Motor neuron (in vitro differentiated cells): ENCODE data around the gene CERS4. TPM values are rescaled to one million over a fixed set of nuclear protein-coding genes. Genes with fewer than 3 reads are reported as not detected.

ENCODE experiments used
- ATAC-seq, 8 experiments: fragments of 200-7000 bp; cut with Tn5 transposase; replicated peaks in 6 of 8; 2 replicates each; pipeline ENCODE4 v1.8.0; 2021; ENCODE audit warnings: mild to moderate bottlenecking in 8 of 8, moderate library complexity in 8 of 8
- H3K27ac ChIP-seq, 2 donors: fragments of 250-450 bp; sonication (Bioruptor Pico); 2 replicates each; pipeline ENCODE4 v1.9.0; 2021; ENCODE audit warnings: antibody characterized with exemption in 2 of 2, mild to moderate bottlenecking in 2 of 2, moderate library complexity in 1 of 2
- H3K4me1 ChIP-seq, 2 donors: fragments of 250-450 bp; sonication (Bioruptor Pico); replicated peaks in 1 of 2; 2 replicates each; pipeline ENCODE4 v1.6.1; 2021; ENCODE audit warnings: antibody characterized with exemption in 2 of 2, mild to moderate bottlenecking in 2 of 2, moderate library complexity in 1 of 2
- H3K4me3 ChIP-seq, 5 donors: fragments of 250-450 bp; sonication (Bioruptor Pico); 2 replicates each; pipeline ENCODE4 v1.9.0; 2021; ENCODE audit warnings: antibody characterized with exemption in 5 of 5, mild to moderate bottlenecking in 5 of 5, moderate library complexity in 4 of 5
- WGBS, 10 experiments: fragments of 450-650 bp; shearing (Covaris generic); methylation state at CpG; one replicate each; pipeline ENCODE4 v1.0.0; 2022; 5-methylcytosine and 5-hydroxymethylcytosine counted together
- in situ Hi-C, 9 experiments: fragments of 400-800 bp; cut with MboI; loops; one replicate each; pipeline ENCODE4 v1.15.0; 2021; ENCODE audit warnings: low sequenced_read_pairs in 9 of 9, low pct_unique_long_range_greater_than_20kb in 2 of 9; ENCODE audit not compliant: unreplicated experiment in 9 of 9
- total RNA-seq, 8 experiments: library from RNA; unstranded; fragments of 300-600 nt; gene quantifications; 2 replicates each; pipeline versions ENCODE4 v1.2.3 to v1.2.4, GENCODE V29; 2022

CERS4 gene, protein sequence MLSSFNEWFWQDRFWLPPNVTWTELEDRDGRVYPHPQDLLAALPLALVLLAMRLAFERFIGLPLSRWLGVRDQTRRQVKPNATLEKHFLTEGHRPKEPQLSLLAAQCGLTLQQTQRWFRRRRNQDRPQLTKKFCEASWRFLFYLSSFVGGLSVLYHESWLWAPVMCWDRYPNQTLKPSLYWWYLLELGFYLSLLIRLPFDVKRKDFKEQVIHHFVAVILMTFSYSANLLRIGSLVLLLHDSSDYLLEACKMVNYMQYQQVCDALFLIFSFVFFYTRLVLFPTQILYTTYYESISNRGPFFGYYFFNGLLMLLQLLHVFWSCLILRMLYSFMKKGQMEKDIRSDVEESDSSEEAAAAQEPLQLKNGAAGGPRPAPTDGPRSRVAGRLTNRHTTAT
- 10 to 100 TPM in 7 of 8 experiments, 1 to 10 TPM in 1; 3.2 to 55.1 (median 35.8) TPM for total RNA-seq

DNA sequence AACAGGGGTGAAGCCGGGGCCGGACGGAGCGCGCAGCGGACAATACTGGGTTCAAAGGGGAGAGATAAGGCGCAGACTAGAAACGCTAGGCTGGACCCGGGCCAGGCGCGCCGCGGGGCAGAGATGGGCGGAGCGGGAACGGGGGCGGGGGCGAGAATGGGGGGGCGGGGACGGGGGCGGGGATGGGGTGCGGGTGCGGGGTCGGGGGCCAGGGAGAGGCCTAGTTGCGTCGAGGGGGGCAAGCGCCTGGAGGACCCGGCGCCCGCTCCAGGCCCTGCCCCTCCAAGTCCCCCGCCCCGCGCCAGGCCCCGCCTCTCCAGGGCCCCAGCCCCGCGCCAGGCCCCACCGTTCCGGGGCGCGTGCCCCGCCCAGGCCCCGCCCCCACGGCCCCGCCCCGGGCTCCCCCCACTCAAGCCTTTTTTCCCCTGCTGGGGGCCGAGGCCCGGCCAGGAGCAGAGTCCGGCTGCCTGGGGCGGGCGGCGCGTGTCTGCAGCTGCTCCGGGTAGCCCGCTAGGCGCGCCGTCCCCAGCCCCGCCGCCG lies at the start of gene CERS4:
Gene CERS4, plus strand, starts transcription at position 449 of the 540 bp plus-strand sequence. CDS start 41,707 bp downstream, outside the sequence.
- no CpG with 5 or more reads among the region's 60 CpGs for WGBS, 10 experiments
- peak; percentile 61 to 91 (median 86) for ATAC-seq
- peak within 1 kb of the TSS; percentile 62 to 98 (median 81) for H3K4me3 ChIP-seq
- peak within 1 kb of the TSS; percentile 83 to 85 for H3K27ac ChIP-seq
- peaks cover 11 to 15% of the 10 kb centered on the region in 2 donors for H3K4me1 ChIP-seq
- in situ Hi-C loops = no loop called here

- peak in 7 of 8 experiments; percentile 25 to 89 (median 80) for ATAC-seq
- H3K4me1 ChIP-seq = peaks cover 19 to 23% of the 10 kb centered on the region in 2 donors
- H3K4me3 ChIP-seq = no peak overlapping the region
- 34 to 61% (median 42%) methylated on average over 2 to 8 of the region's 12 CpGs; no CpG with 5 or more reads in 5 of the 10 experiments for WGBS, 10 experiments
- peak overlapping the region; percentile 71 to 81 for H3K27ac ChIP-seq
- in situ Hi-C loops = loop anchor here in 1 of 9 experiments (10.0 kb wide), 1 partner anchor 84 kb away; no protein-coding TSS in a partner anchor
These were observed 48.0 kb upstream of the CERS4 start for GRCh38 chr19:8161135-8161646.

GRCh38 chr19:8163759-8164158 lies 45.4 kb upstream of the CERS4 start:
- peak overlapping the region; percentile 68 to 69 for H3K27ac ChIP-seq
- peak in 7 of 8 experiments; percentile 34 to 91 (median 80) for ATAC-seq
- H3K4me3 ChIP-seq = no peak overlapping the region
- peaks cover 19 to 23% of the 10 kb centered on the region in 2 donors for H3K4me1 ChIP-seq
- WGBS, 10 experiments = 0 to 73% (median 17%) methylated on average over 1 to 6 of the region's 7 CpGs; no CpG with 5 or more reads in 3 of the 10 experiments
- in situ Hi-C loops = loop anchor here in 1 of 9 experiments (10.0 kb wide), 1 partner anchor 81 kb away; no protein-coding TSS in a partner anchor

GRCh38 chr19:8167985-8168384 lies 41.2 kb upstream of the CERS4 start:
- 0 to 100% (median 26%) methylated on average over 1 to 4 of the region's 6 CpGs; no CpG with 5 or more reads in 3 of the 10 experiments for WGBS, 10 experiments
- in situ Hi-C loops = loop anchor here in 1 of 9 experiments (10.0 kb wide), 1 partner anchor 77 kb away; no protein-coding TSS in a partner anchor
- ATAC-seq = peak in 1 of 8 experiments; percentile 55
- Histone ChIP-seq H3K27ac (no peak overlapping the region), H3K4me3 (no peak overlapping the region), H3K4me1 (peaks cover 12 to 14% of the 10 kb centered on the region in 2 donors)

DNA sequence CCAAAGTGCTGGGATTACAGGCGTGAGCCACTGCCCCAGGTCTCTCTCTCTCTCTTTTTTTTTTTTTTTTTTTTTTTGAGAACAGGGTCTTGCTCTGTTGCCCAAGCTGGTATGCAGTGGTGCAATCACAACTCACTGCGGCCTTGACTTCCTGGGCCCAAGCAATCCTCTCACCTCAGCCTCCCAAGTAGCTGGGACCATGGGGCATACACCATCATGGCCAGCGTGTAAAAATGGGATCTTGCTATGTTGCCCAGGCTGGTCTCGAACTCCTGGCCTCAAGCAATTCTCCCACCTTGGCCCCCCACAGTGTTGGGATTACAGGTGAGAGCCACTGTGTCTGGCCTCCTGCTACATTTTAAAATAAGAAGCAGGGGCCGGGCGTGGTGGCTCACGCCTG lies 40.6 kb upstream of the CERS4 start:
- Histone ChIP-seq H3K4me1 (peaks cover 8% of the 10 kb centered on the region in 2 donors), H3K4me3 (no peak overlapping the region), H3K27ac (no peak overlapping the region)
- in situ Hi-C loops = loop anchor here in 1 of 9 experiments (10.0 kb wide), 1 partner anchor 76 kb away; no protein-coding TSS in a partner anchor
- no peak for ATAC-seq
- 38 to 100% (median 86%) methylated on average over 1 to 3 of the region's 7 CpGs; no CpG with 5 or more reads in 4 of the 10 experiments for WGBS, 10 experiments

GRCh38 chr19:8174706-8175105 lies 34.5 kb upstream of the CERS4 start:
- in situ Hi-C loops = no loop called here

GRCh38 chr19:8180018-8180417 lies 29.2 kb upstream of the CERS4 start:
- ATAC-seq = peak in 1 of 8 experiments; percentile 93
- in situ Hi-C loops = no loop called here
- H3K4me3 ChIP-seq = no peak overlapping the region
- H3K4me1 ChIP-seq = no peaks in the 10 kb centered on the region
- WGBS, 10 experiments = 0 to 100% (median 82%) methylated on average over 2 to 6 of the region's 6 CpGs; no CpG with 5 or more reads in 1 of the 10 experiments
- no peak overlapping the region for H3K27ac ChIP-seq

More at GRCh38 chr19:8174706-8175105, 34.5 kb upstream of the CERS4 start:
- H3K27ac ChIP-seq = no peak overlapping the region
- no peak for ATAC-seq
- H3K4me3 ChIP-seq = no peak overlapping the region
- H3K4me1 ChIP-seq = no peaks in the 10 kb centered on the region
- 59 to 100% (median 86%) methylated on average over 1 to 9 of the region's 9 CpGs for WGBS, 10 experiments

- Histone ChIP-seq H3K27ac (no peak overlapping the region), H3K4me1 (no peaks in the 10 kb centered on the region), H3K4me3 (no peak overlapping the region)
- no peak for ATAC-seq
- WGBS, 10 experiments = 27 to 100% (median 77%) methylated on average over 1 to 8 of the region's 9 CpGs; no CpG with 5 or more reads in 1 of the 10 experiments
- in situ Hi-C loops = no loop called here
These were observed 24.9 kb upstream of the CERS4 start for GRCh38 chr19:8184274-8184673.

DNA sequence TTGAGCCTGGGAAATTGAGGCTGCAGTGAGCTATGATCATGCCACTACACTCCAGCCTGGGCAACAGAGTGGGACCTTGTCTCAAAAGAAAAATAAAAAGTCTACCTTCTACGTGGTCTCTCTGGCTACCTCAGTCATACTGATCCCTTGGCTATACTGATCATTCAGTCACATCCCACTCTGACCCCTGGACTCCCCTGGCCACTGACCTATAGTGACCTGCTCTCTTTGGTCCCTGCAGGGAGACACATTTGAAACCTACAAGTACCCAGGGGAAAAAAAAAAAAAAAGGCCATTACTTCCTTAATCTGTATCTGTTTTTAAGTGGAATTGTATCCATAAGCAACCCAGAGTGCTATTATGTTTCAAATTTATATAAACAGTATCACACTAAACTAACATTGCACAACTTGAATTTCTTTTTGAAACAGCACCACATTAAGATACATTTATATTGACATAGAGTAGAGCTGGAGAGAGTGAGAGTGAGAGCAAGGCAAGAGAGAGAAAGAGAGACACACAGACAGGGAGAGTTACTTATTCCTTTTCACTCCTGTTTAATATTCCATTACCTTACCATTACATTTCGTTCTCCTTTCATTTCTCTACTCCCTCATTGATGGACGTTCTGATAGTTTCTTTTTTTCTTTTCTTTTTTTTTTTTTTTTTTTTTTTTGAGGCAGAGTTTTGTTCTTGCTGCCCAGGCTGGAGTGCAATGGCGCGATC lies 23.7 kb upstream of the CERS4 start:
- no peaks in the 10 kb centered on the region for H3K4me1 ChIP-seq
- H3K27ac ChIP-seq = no peak overlapping the region
- in situ Hi-C loops = no loop called here
- WGBS, 10 experiments = 25 to 100% (median 92%) methylated on average over 2 to 5 of the region's 5 CpGs; no CpG with 5 or more reads in 1 of the 10 experiments
- no peak overlapping the region for H3K4me3 ChIP-seq
- no peak for ATAC-seq

DNA sequence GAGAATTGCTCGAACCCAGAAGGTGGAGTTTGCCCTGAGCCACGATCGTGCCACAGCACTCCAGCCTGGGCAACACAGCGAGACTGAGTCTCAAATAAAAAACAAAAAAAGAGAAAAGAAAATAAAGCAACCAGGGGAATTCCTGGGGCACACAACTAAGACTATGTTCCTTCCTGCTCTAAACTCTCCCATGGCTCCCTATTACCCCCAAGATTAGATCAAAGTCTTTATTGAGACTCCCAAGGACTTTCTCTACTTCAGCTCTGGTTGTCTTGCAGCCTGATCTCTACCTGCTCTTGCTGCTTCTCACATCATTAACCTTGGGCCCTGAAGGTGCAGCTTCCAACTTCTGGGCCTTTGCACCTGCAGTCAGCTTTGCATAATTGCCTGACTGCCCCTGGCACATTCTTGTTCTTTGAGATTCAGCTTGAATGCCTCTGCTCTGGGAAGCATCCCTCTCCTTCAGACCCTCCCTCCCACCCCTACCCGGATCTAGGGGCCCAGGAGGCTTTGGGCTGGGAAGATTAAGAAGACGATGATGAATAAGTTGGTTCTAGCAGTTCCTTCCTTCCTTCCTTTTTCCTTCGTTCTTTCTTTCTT lies 16.8 kb upstream of the CERS4 start:
- Histone ChIP-seq H3K27ac (no peak overlapping the region), H3K4me1 (peaks cover 0 to 7% of the 10 kb centered on the region in 2 donors), H3K4me3 (no peak overlapping the region)
- ATAC-seq = no peak
- in situ Hi-C loops = no loop called here
- 20 to 90% (median 48%) methylated on average over 1 to 6 of the region's 7 CpGs; no CpG with 5 or more reads in 4 of the 10 experiments for WGBS, 10 experiments

GRCh38 chr19:8194528-8195267 lies 14.5 kb upstream of the CERS4 start:
- no peak for ATAC-seq
- Histone ChIP-seq H3K4me3 (no peak overlapping the region), H3K27ac (no peak overlapping the region), H3K4me1 (peaks cover 0 to 7% of the 10 kb centered on the region in 2 donors)
- WGBS, 10 experiments = 20 to 100% (median 80%) methylated on average over 1 to 6 of the region's 11 CpGs; no CpG with 5 or more reads in 2 of the 10 experiments
- in situ Hi-C loops = no loop called here
